ENCODE measurements around the gene KRT81.

Gene KRT81

GRCh38 chr12:52284562-52285171, 6.7 kb downstream of the KRT81 start:
- Histone ChIP-seq H3K36me3 (ENCODE audit: insufficient read depth, low read length) (no peaks in the 10 kb centered on the region), H3K9ac (ENCODE audit: insufficient read length) (no peak overlapping the region), H3K9me3 (ENCODE audit: low read depth, low read length) (no peaks in the 10 kb centered on the region), H3K4me3 (no peak overlapping the region), H3K27ac (no peak overlapping the region)
- no peak for DNase-seq (ENCODE audit: low read depth, low spot score)
- TF ChIP-seq POLR2AphosphoS5 (IDR thresholded peaks at IDR 0.05; ENCODE audit: borderline replicate concordance, low read depth, low read length): no peak
- TF ChIP-seq FOXP2 (optimal IDR thresholded peaks at IDR 0.05; ENCODE audit: control extremely low read depth, extremely low read length, insufficient read depth): no peak
- TF ChIP-seq EZH2 (IDR thresholded peaks at IDR 0.05): no peak

DNA sequence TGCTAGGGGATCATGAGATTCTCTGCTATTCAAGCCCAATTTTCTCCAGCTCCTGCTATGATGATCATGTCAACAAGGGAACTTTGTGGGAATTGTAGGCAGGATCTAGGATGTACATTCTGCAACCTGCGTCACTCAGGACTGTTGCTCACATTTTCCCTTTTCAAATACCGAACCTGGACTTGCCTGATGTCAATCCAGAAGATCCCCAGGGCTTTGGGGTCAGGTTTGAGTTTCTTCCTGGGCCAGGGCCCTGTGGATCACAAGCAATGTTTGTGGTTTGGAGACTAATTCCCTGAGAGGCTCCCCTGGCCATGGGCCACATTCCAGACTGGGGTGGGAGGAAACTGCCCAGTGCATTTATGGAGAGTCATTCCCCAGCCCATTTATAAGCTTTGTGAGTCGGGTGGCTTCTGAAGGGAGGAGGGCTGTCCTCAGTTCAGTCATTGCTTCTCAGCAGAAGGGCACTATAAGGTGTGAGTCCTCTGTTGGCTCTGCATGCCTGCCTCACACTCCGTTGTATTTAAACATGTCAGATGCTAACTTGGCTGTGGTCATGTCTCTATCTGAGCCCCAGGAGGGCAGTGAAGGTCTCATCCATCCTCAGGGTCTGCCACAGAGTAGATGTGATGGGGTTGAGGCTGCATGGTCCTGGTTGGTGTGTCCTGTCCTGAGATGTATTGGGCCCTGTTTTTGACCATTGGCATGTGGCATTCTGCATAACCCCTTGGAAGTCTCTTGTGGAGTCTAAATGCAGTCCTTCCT, 10.4 kb downstream of the KRT81 start:
- no peaks in the 10 kb centered on the region for H3K36me3 ChIP-seq (ENCODE audit: insufficient read depth, low read length)
- H3K4me3 ChIP-seq: no peak overlapping the region
- no peak overlapping the region for H3K27ac ChIP-seq
- no peaks in the 10 kb centered on the region for H3K9me3 ChIP-seq (ENCODE audit: low read depth, low read length)
- TF ChIP-seq POLR2AphosphoS5 (IDR thresholded peaks at IDR 0.05; ENCODE audit: borderline replicate concordance, low read depth, low read length): no peak
- TF ChIP-seq EZH2 (IDR thresholded peaks at IDR 0.05): no peak
- TF ChIP-seq FOXP2 (optimal IDR thresholded peaks at IDR 0.05; ENCODE audit: control extremely low read depth, extremely low read length, insufficient read depth): no peak
- no peak overlapping the region for H3K9ac ChIP-seq (ENCODE audit: insufficient read length)
- DNase-seq (ENCODE audit: low read depth, low spot score): no peak

DNA sequence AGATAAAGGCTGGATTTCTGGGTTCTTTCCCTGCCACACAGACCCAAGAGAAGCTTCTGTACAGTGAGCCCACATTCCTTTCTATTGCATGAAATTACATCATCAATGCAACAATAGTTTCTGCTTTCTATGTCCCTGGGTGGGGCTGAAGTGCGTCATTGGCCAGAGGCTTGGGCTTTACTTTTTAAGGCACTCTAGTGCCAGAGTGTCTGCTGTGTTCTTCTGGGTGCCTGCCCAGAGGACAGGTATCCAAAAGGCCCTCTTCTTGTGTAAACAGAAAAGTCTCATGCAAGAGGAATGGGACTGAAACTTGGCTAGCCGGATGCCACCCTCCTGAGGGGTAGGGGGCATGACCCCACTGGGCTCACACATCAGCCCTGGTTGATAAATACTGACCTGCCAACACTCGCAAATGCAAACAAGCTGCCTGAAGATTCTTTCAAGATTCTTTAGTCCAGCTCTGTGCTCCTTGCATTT, 11.0 kb downstream of the KRT81 start:
- Histone ChIP-seq H3K4me3 (no peak overlapping the region), H3K27ac (no peak overlapping the region; the same call in 1 of the 2 replicates)

GRCh38 chr12:52279422-52280318, 11.7 kb downstream of the KRT81 start:
- no peak overlapping the region for H3K4me3 ChIP-seq
- no peaks in the 10 kb centered on the region for H3K36me3 ChIP-seq (ENCODE audit: insufficient read depth, low read length)
- no peaks in the 10 kb centered on the region for H3K9me3 ChIP-seq (ENCODE audit: low read depth, low read length)
- TF ChIP-seq POLR2AphosphoS5 (IDR thresholded peaks at IDR 0.05; ENCODE audit: borderline replicate concordance, low read depth, low read length) (no peak), FOXP2 (optimal IDR thresholded peaks at IDR 0.05; ENCODE audit: control extremely low read depth, extremely low read length, insufficient read depth) (no peak), EZH2 (IDR thresholded peaks at IDR 0.05) (no peak)
- no peak overlapping the region; the same call in 1 of the 2 replicates for H3K27ac ChIP-seq
- no peak for DNase-seq (ENCODE audit: low read depth, low spot score)
- no peak overlapping the region for H3K9ac ChIP-seq (ENCODE audit: insufficient read length)

More for the DNA sequence above, 11.0 kb downstream of the KRT81 start:
- no peak for DNase-seq (ENCODE audit: low read depth, low spot score)
- Histone ChIP-seq H3K36me3 (ENCODE audit: insufficient read depth, low read length) (no peaks in the 10 kb centered on the region), H3K9ac (ENCODE audit: insufficient read length) (no peak overlapping the region), H3K9me3 (ENCODE audit: low read depth, low read length) (no peaks in the 10 kb centered on the region)
- TF ChIP-seq FOXP2 (optimal IDR thresholded peaks at IDR 0.05; ENCODE audit: control extremely low read depth, extremely low read length, insufficient read depth): no peak
- TF ChIP-seq EZH2 (IDR thresholded peaks at IDR 0.05): no peak
- TF ChIP-seq POLR2AphosphoS5 (IDR thresholded peaks at IDR 0.05; ENCODE audit: borderline replicate concordance, low read depth, low read length): no peak

DNA sequence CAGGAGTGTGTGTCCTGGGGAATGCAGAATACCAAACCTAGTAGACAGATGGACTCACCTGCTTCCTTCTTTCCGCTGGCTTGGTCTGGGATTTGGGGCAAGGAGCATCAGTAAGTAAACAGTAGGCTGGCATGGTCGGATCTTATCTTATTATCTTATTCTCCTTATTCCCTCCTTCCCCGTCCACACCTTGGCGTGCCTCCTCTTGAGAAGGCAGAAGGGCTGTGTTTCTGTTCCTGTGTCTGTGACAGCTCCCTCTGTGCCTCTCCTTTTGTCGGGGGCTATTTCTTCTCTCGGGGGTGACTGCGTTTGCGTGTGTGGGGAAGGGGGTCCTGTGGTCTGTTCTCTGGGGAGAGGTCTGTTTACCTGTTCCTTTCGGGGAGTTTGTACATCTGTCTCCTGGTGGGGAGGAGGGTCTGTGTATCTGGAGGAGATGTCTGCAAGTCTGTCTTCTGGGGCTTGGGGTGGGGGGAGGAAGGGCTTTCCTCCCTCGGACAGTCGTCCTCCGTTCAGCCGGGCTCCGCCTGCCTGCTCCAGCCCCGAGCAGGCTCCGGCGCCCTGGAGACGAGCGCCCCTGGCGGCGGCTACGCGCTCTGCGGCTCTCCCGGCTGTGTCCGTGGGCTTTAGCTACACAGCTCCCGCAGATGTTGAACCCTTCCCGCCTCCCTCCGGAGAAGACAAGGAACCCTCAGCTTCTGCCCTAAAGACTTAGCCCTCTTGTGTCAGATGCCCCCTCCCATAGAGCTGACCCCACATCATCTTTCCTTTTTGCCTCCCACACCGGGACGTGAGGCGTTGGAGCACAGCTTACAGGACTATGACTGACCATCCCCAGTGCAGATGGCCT, 12.5 kb downstream of the KRT81 start:
- Histone ChIP-seq H3K9ac (ENCODE audit: insufficient read length) (no peak overlapping the region), H3K4me3 (peak overlapping the region; percentile 43), H3K27ac (no peak overlapping the region)

GRCh38 chr12:52277486-52278245, 13.7 kb downstream of the KRT81 start:
- no peak overlapping the region for H3K4me3 ChIP-seq
- H3K9ac ChIP-seq (ENCODE audit: insufficient read length): no peak overlapping the region
- no peak for TF ChIP-seq EZH2 (IDR thresholded peaks at IDR 0.05)
- no peak for TF ChIP-seq FOXP2 (optimal IDR thresholded peaks at IDR 0.05; ENCODE audit: control extremely low read depth, extremely low read length, insufficient read depth)
- TF ChIP-seq POLR2AphosphoS5 (IDR thresholded peaks at IDR 0.05; ENCODE audit: borderline replicate concordance, low read depth, low read length): no peak
- no peak overlapping the region for H3K27ac ChIP-seq
- H3K9me3 ChIP-seq (ENCODE audit: low read depth, low read length): no peaks in the 10 kb centered on the region
- no peak for DNase-seq (ENCODE audit: low read depth, low spot score)
- no peaks in the 10 kb centered on the region for H3K36me3 ChIP-seq (ENCODE audit: insufficient read depth, low read length)

More for the DNA sequence above, 12.5 kb downstream of the KRT81 start:
- Histone ChIP-seq H3K36me3 (ENCODE audit: insufficient read depth, low read length) (no peaks in the 10 kb centered on the region), H3K9me3 (ENCODE audit: low read depth, low read length) (no peaks in the 10 kb centered on the region)
- no peak for DNase-seq (ENCODE audit: low read depth, low spot score)
- TF ChIP-seq FOXP2 (optimal IDR thresholded peaks at IDR 0.05; ENCODE audit: control extremely low read depth, extremely low read length, insufficient read depth) (no peak), POLR2AphosphoS5 (IDR thresholded peaks at IDR 0.05; ENCODE audit: borderline replicate concordance, low read depth, low read length) (no peak), EZH2 (IDR thresholded peaks at IDR 0.05) (no peak)

GRCh38 chr12:52275686-52276085, 15.6 kb downstream of the KRT81 start:
- no peak for DNase-seq (ENCODE audit: low read depth, low spot score)
- TF ChIP-seq FOXP2 (optimal IDR thresholded peaks at IDR 0.05; ENCODE audit: control extremely low read depth, extremely low read length, insufficient read depth): no peak
- TF ChIP-seq POLR2AphosphoS5 (IDR thresholded peaks at IDR 0.05; ENCODE audit: borderline replicate concordance, low read depth, low read length): no peak
- TF ChIP-seq EZH2 (IDR thresholded peaks at IDR 0.05): no peak
- Histone ChIP-seq H3K4me3 (no peak overlapping the region), H3K9ac (ENCODE audit: insufficient read length) (no peak overlapping the region), H3K9me3 (ENCODE audit: low read depth, low read length) (no peaks in the 10 kb centered on the region), H3K27ac (no peak overlapping the region), H3K36me3 (ENCODE audit: insufficient read depth, low read length) (no peaks in the 10 kb centered on the region)
